Stomach (tissue), 9 donors: Measurements from ENCODE around the gene AUH. TPM values are rescaled to one million over a fixed set of nuclear protein-coding genes. Genes with fewer than 3 reads are reported as not detected.

Source experiments
- DNase-seq, 2 donors: peaks; one replicate each; pipeline versions ENCODE4 v3.0.0 to v3.0.0-alpha.2; 2013 to 2019
- H3K27ac ChIP-seq, 5 donors: fragments of 200-600 bp in 4 of 5; sonication (generic) in 4 of 5; one replicate each; pipeline ENCODE4 v1.5.1; 2013 to 2019; ENCODE audit warnings: mild to moderate bottlenecking in 1 of 5, moderate library complexity in 1 of 5
- H3K27me3 ChIP-seq, 3 donors: fragments of 200-600 bp; sonication (generic); one replicate each; pipeline ENCODE4 v1.5.1; 2017 to 2019; ENCODE audit warnings: mixed run types in 1 of 3
- H3K36me3 ChIP-seq, 4 donors: fragments of 200-600 bp; sonication (generic); 1 replicate in 3 of 4; 2 replicates in 1 of 4; pipeline ENCODE4 v1.5.1; 2016 to 2019
- H3K4me1 ChIP-seq, 4 donors: fragments of 200-600 bp; sonication (generic); one replicate each; pipeline ENCODE4 v1.5.1; 2016 to 2019
- H3K4me3 ChIP-seq, 4 donors: fragments of 200-600 bp; sonication (generic) in 3 of 4; one replicate each; pipeline ENCODE4 v1.5.1; 2016 to 2019; ENCODE audit warnings: mild to moderate bottlenecking in 1 of 4
- H3K9me3 ChIP-seq, 4 donors: fragments of 200-600 bp; sonication (generic); one replicate each; pipeline ENCODE4 v1.5.1; 2016 to 2019
- CTCF ChIP-seq, 7 experiments: fragments of 450-650 bp in 4 of 7; fragments of 200-600 bp in 3 of 7; sonication (generic) in 3 of 7; IDR thresholded peaks; one replicate each; pipeline ENCODE4 v1.5.1; 2016 to 2019; ENCODE audit warnings: antibody characterized with exemption in 7 of 7, control low read depth in 2 of 7, mild to moderate bottlenecking in 1 of 7
- EP300 ChIP-seq: sonication (generic); formaldehyde crosslinking; IDR thresholded peaks from one replicate; pipeline ENCODE4 v1.6.1; 2017; ENCODE audit warnings: antibody characterized with exemption
- POLR2A ChIP-seq, 4 donors: fragments of 450-650 bp; IDR thresholded peaks; one replicate each; pipeline ENCODE4 v1.6.1; 2016; ENCODE audit warnings: antibody characterized with exemption in 4 of 4, control low read depth in 2 of 4, mild to moderate bottlenecking in 1 of 4, moderate library complexity in 1 of 4
- POLR2AphosphoS5 ChIP-seq, 3 donors: sonication (generic); formaldehyde crosslinking; IDR thresholded peaks; one replicate each; pipeline ENCODE4 v1.6.1; 2016; ENCODE audit warnings: antibody characterized with exemption in 3 of 3
- WGBS, 5 donors: extraction: QIAGEN DNeasy Blood & Tissue Kit in 3 of 5; methylation state at CpG; one replicate each; pipeline versions ENCODE4 v1.1.5 to v1.1.7; 2013 to 2018; 5-methylcytosine and 5-hydroxymethylcytosine counted together
- intact Hi-C: fragments of 100-400 bp; cut with DNase I; formaldehyde crosslinking; loops from one replicate; pipeline ENCODE4 v1.15.1; 2023; ENCODE audit warnings: low total_unique reads
- polyA plus RNA-seq, 3 donors: library from polyadenylated mRNA; stranded (reverse); fragments of 200-250 nt; gene quantifications; one replicate each; pipeline ENCODE4 v1.2.3, GENCODE V29; 2013
- total RNA-seq, 5 donors: library from RNA; depleted of rRNA; stranded (reverse); fragments of >200 nt; gene quantifications; one replicate each; pipeline versions ENCODE4 v1.1.0 to v1.2.3, GENCODE V29; 2014 to 2016
- donor health status: healthy with polysubstance abuse.
- donor health status: Bipolar disorder and iron deficiency.
- donor health status: healthy.

AUH gene
- total and polyA plus RNA-seq, 8 donors, result 5.8 to 331 (median 24.5) TPM

- no peak overlapping the region for H3K4me3 ChIP-seq
- no peak for DNase-seq
- no peak for TF ChIP-seq POLR2A (IDR thresholded peaks at IDR 0.05)
- TF ChIP-seq POLR2AphosphoS5 (IDR thresholded peaks at IDR 0.05), result no peak
- no peak for TF ChIP-seq EP300
- no peak for TF ChIP-seq CTCF (IDR thresholded peaks at IDR 0.05)
- H3K36me3 ChIP-seq, result peaks cover 0 to 11% (median 5%) of the 10 kb centered on the region in 4 donors
- H3K27ac ChIP-seq, result no peak overlapping the region
- H3K9me3 ChIP-seq, result no peaks in the 10 kb centered on the region
- intact Hi-C loops, result no loop called here
- peaks cover 0 to 28% (median 7%) of the 10 kb centered on the region in 4 donors for H3K4me1 ChIP-seq
- H3K27me3 ChIP-seq, result no peaks in the 10 kb centered on the region
- 74 to 91% (median 88%) methylated on average over 1 of the region's 1 CpG for WGBS, 5 donors
Measured at GRCh38 chr9:91333551-91333950, 28.2 kb downstream of the AUH start.

GRCh38 chr9:91332546-91333231, 29.0 kb downstream of the AUH start:
- peak overlapping the region in 1 of 5 donors; percentile 7 for H3K27ac ChIP-seq
- no peaks in the 10 kb centered on the region for H3K27me3 ChIP-seq
- 40 to 59% (median 53%) methylated on average over 12 of the region's 12 CpGs for WGBS, 5 donors
- peak in 1 of 3 donors; percentile 3 for TF ChIP-seq POLR2AphosphoS5 (IDR thresholded peaks at IDR 0.05)
- no peak for TF ChIP-seq EP300
- TF ChIP-seq CTCF (IDR thresholded peaks at IDR 0.05), result no peak
- peaks cover 0 to 28% (median 7%) of the 10 kb centered on the region in 4 donors for H3K4me1 ChIP-seq
- H3K36me3 ChIP-seq, result peaks cover 0 to 9% (median 3%) of the 10 kb centered on the region in 4 donors
- intact Hi-C loops, result no loop called here
- peak in 1 of 2 donors; percentile 49 for DNase-seq
- no peak overlapping the region for H3K4me3 ChIP-seq
- H3K9me3 ChIP-seq, result peaks cover 0 to 2% (median 0%) of the 10 kb centered on the region in 4 donors

GRCh38 chr9:91331849-91332248, 29.9 kb downstream of the AUH start:
- TF ChIP-seq CTCF (IDR thresholded peaks at IDR 0.05), result no peak
- no peak for TF ChIP-seq EP300
- TF ChIP-seq POLR2AphosphoS5 (IDR thresholded peaks at IDR 0.05), result no peak
- no peak for TF ChIP-seq POLR2A (IDR thresholded peaks at IDR 0.05)
- Histone ChIP-seq H3K27me3 (no peaks in the 10 kb centered on the region), H3K4me1 (peaks cover 0 to 28% (median 7%) of the 10 kb centered on the region in 4 donors), H3K36me3 (peaks cover 0 to 15% (median 12%) of the 10 kb centered on the region in 4 donors), H3K4me3 (no peak overlapping the region), H3K9me3 (peaks cover 0 to 6% (median 0%) of the 10 kb centered on the region in 4 donors), H3K27ac (no peak overlapping the region)
- no peak for DNase-seq
- intact Hi-C loops, result no loop called here
- WGBS, 5 donors, result 87 to 96% (median 95%) methylated on average over 7 of the region's 7 CpGs

- peaks cover 0 to 23% (median 15%) of the 10 kb centered on the region in 4 donors for H3K36me3 ChIP-seq
- H3K9me3 ChIP-seq, result peaks cover 0 to 6% (median 0%) of the 10 kb centered on the region in 4 donors
- no peak overlapping the region for H3K4me3 ChIP-seq
- TF ChIP-seq POLR2A (IDR thresholded peaks at IDR 0.05), result no peak
- no peak for TF ChIP-seq CTCF (IDR thresholded peaks at IDR 0.05)
- no peak for TF ChIP-seq POLR2AphosphoS5 (IDR thresholded peaks at IDR 0.05)
- no peak for TF ChIP-seq EP300
- 85 to 91% (median 89%) methylated on average over 6 of the region's 6 CpGs for WGBS, 5 donors
- no peak for DNase-seq
- no peaks in the 10 kb centered on the region for H3K27me3 ChIP-seq
- no peak overlapping the region for H3K27ac ChIP-seq
- peaks cover 0 to 12% (median 7%) of the 10 kb centered on the region in 4 donors for H3K4me1 ChIP-seq
- intact Hi-C loops, result no loop called here
Measured at GRCh38 chr9:91328186-91328585, 33.5 kb downstream of the AUH start.
